Left lung (tissue), 10 donors: ENCODE data around the gene USP24. TPM values are rescaled to one million over a fixed set of nuclear protein-coding genes. Genes with fewer than 3 reads are reported as not detected.
"Not testable (repeated sequence)": the region's sequence is repeated elsewhere in the genome, so short reads cannot be mapped to it uniquely, and the experiment has no call there.

Source experiments
- ATAC-seq: fragments of 200-7000 bp; cut with Tn5 transposase; one replicate; pipeline ENCODE4 v1.9.1; 2020; ENCODE audit warnings: moderate library complexity
- DNase-seq, 4 donors: peaks; one replicate each; pipeline ENCODE4 v3.0.0-alpha.2; 2013 to 2020
- H3K27ac ChIP-seq, 2 donors: fragments of 200-600 bp; sonication (generic) in 1 of 2; one replicate each; pipeline versions ENCODE4 v1.5.0 to v1.8.0; 2020 to 2021
- H3K27me3 ChIP-seq, 2 donors: fragments of 200-600 bp; sonication (generic) in 1 of 2; one replicate each; pipeline versions ENCODE4 v1.5.0 to v1.8.0; 2020 to 2021
- H3K36me3 ChIP-seq, 2 donors: fragments of 200-600 bp; sonication (generic) in 1 of 2; one replicate each; pipeline versions ENCODE4 v1.5.0 to v1.8.0; 2020 to 2021
- H3K4me1 ChIP-seq, 2 donors: fragments of 200-600 bp; one replicate each; pipeline ENCODE4 v1.8.0; 2021
- H3K4me3 ChIP-seq, 2 donors: fragments of 200-600 bp; sonication (generic) in 1 of 2; one replicate each; pipeline versions ENCODE4 v1.5.0 to v1.8.0; 2020 to 2021; ENCODE audit warnings: mild to moderate bottlenecking in 1 of 2
- H3K9me3 ChIP-seq, 2 donors: fragments of 200-600 bp; sonication (generic) in 1 of 2; one replicate each; pipeline versions ENCODE4 v1.5.0 to v1.8.0; 2020 to 2021
- CTCF ChIP-seq, 2 donors: fragments of 200-600 bp; sonication (generic) in 1 of 2; IDR thresholded peaks; one replicate each; pipeline versions ENCODE4 v1.5.0 to v1.8.0; 2021; ENCODE audit warnings: antibody characterized with exemption in 2 of 2
- intact Hi-C, 2 donors: fragments of 100-400 bp; cut with DNase I; formaldehyde crosslinking; loops; one replicate each; pipeline versions ENCODE4 v1.11.2 to v1.14.2; 2022
- polyA plus RNA-seq, 6 donors: library from polyadenylated mRNA; unstranded; fragments of 120-200 nt; gene quantifications; one replicate each; pipeline ENCODE4 v1.2.1, GENCODE V29; 2013; ENCODE audit not compliant: insufficient read length in 6 of 6
- total RNA-seq, 2 donors: library from RNA; stranded (reverse); fragmentation: NEBNext Ultra II Directional; extraction: Animal tissue kit (Norgen Biotek cat#: 25700); gene quantifications; one replicate each; pipeline ENCODE4 v1.2.1, GENCODE V29; 2021
- donor health status: DM: no; HTN: yes; CAD: no.
- donor health status: DM: no; HTN: no; CAD: no.

Gene USP24
- total and polyA plus RNA-seq, 8 donors, result 26.1 to 63.7 (median 47.2) TPM

- no peak overlapping the region for H3K4me3 ChIP-seq
- intact Hi-C loops, result no loop called here
- DNase-seq, result no peak
- H3K27ac ChIP-seq, result no peak overlapping the region
- H3K36me3 ChIP-seq, result no peaks in the 10 kb centered on the region
- no peaks in the 10 kb centered on the region for H3K9me3 ChIP-seq
- no peaks in the 10 kb centered on the region for H3K27me3 ChIP-seq
- no peak for TF ChIP-seq CTCF (IDR thresholded peaks at IDR 0.05)
- ATAC-seq, result no peak
- H3K4me1 ChIP-seq, result peaks cover 34 to 82% of the 10 kb centered on the region in 2 donors
Measured at GRCh38 chr1:55209247-55209646, 5.9 kb downstream of the USP24 start.

- H3K27ac ChIP-seq, result no peak overlapping the region
- intact Hi-C loops, result no loop called here
- DNase-seq (no peak), ATAC-seq (peak; percentile 39)
- no peaks in the 10 kb centered on the region for H3K9me3 ChIP-seq
- H3K4me1 ChIP-seq, result peaks cover 16 to 60% of the 10 kb centered on the region in 2 donors
- no peaks in the 10 kb centered on the region for H3K27me3 ChIP-seq
- no peak overlapping the region for H3K4me3 ChIP-seq
- H3K36me3 ChIP-seq, result no peaks in the 10 kb centered on the region
- TF ChIP-seq CTCF (IDR thresholded peaks at IDR 0.05), result no peak
Measured at GRCh38 chr1:55206210-55206609, 9.0 kb downstream of the USP24 start.

GRCh38 chr1:55204997-55205396 lies 10.2 kb downstream of the USP24 start:
- Histone ChIP-seq H3K27me3 (no peaks in the 10 kb centered on the region), H3K36me3 (no peaks in the 10 kb centered on the region), H3K4me3 (no peak overlapping the region), H3K27ac (no peak overlapping the region), H3K4me1 (peaks cover 9 to 47% of the 10 kb centered on the region in 2 donors), H3K9me3 (no peaks in the 10 kb centered on the region)
- intact Hi-C loops, result no loop called here
- ATAC-seq, result peak; percentile 25
- no peak for TF ChIP-seq CTCF (IDR thresholded peaks at IDR 0.05)
- DNase-seq, result no peak

- intact Hi-C loops, result no loop called here
- DNase-seq (no peak), ATAC-seq (peak; percentile 25)
- H3K9me3 ChIP-seq, result no peaks in the 10 kb centered on the region
- TF ChIP-seq CTCF (IDR thresholded peaks at IDR 0.05), result no peak
- no peaks in the 10 kb centered on the region for H3K27me3 ChIP-seq
- no peak overlapping the region for H3K27ac ChIP-seq
- peaks cover 9 to 30% of the 10 kb centered on the region in 2 donors for H3K4me1 ChIP-seq
- no peaks in the 10 kb centered on the region for H3K36me3 ChIP-seq
- H3K4me3 ChIP-seq, result no peak overlapping the region
Measured at GRCh38 chr1:55203064-55203463, 12.1 kb downstream of the USP24 start.

GRCh38 chr1:55200667-55201066 lies 14.5 kb downstream of the USP24 start:
- Histone ChIP-seq H3K4me1 (peaks cover 6 to 35% of the 10 kb centered on the region in 2 donors), H3K36me3 (no peaks in the 10 kb centered on the region), H3K4me3 (no peak overlapping the region), H3K27ac (no peak overlapping the region), H3K9me3 (no peaks in the 10 kb centered on the region), H3K27me3 (no peaks in the 10 kb centered on the region)
- no peak for DNase-seq
- TF ChIP-seq CTCF (IDR thresholded peaks at IDR 0.05), result no peak
- no peak for ATAC-seq
- intact Hi-C loops, result no loop called here

GRCh38 chr1:55199735-55200134 lies 15.4 kb downstream of the USP24 start:
- DNase-seq, intact Hi-C loops, H3K4me3 ChIP-seq, H3K36me3 ChIP-seq, ATAC-seq, H3K27me3 ChIP-seq, H3K9me3 ChIP-seq, H3K27ac ChIP-seq: not testable (repeated sequence)
- H3K4me1 ChIP-seq, result peaks cover 0 to 35% of the 10 kb centered on the region in 2 donors
